Small intestine (tissue), 7 donors: ENCODE data around the gene TSR3. TPM values are rescaled to one million over a fixed set of nuclear protein-coding genes. Genes with fewer than 3 reads are reported as not detected.

Experiments
- DNase-seq, 2 donors: peaks; one replicate each; pipeline versions ENCODE4 v3.0.0 to v3.0.0-alpha.2; 2013
- FAIRE-seq: peaks from 2 replicates; lab custom pipeline; 2012; peaks lifted over from hg19 to GRCh38; lab: Jason Lieb, UNC
- H3K27ac ChIP-seq, 3 donors: one replicate each; pipeline ENCODE4 v1.5.1; 2013; ENCODE audit warnings: low read length in 2 of 3, mild to moderate bottlenecking in 2 of 3, control low read depth in 1 of 3, inconsistent platforms in 1 of 3, low read depth in 1 of 3, moderate library complexity in 1 of 3
- H3K27me3 ChIP-seq, 3 donors: one replicate each; pipeline ENCODE4 v1.6.1; 2013; ENCODE audit warnings: low read length in 3 of 3, inconsistent platforms in 1 of 3; ENCODE audit not compliant: control insufficient read depth in 3 of 3, insufficient read depth in 3 of 3
- H3K36me3 ChIP-seq, 3 donors: one replicate each; pipeline ENCODE4 v1.6.1; 2013; ENCODE audit warnings: low read length in 3 of 3, inconsistent platforms in 1 of 3, low read depth in 1 of 3, mild to moderate bottlenecking in 1 of 3, moderate library complexity in 1 of 3; ENCODE audit not compliant: control insufficient read depth in 3 of 3, insufficient read depth in 2 of 3
- H3K4me1 ChIP-seq, 3 donors: one replicate each; pipeline ENCODE4 v1.6.1; 2013; ENCODE audit warnings: low read length in 2 of 3, inconsistent platforms in 1 of 3, low read depth in 1 of 3, mild to moderate bottlenecking in 1 of 3, moderate library complexity in 1 of 3; ENCODE audit not compliant: control insufficient read depth in 3 of 3, insufficient read depth in 2 of 3
- H3K4me3 ChIP-seq, 3 donors: one replicate each; pipeline ENCODE4 v1.5.1; 2013; ENCODE audit warnings: low read length in 3 of 3, control low read depth in 1 of 3, inconsistent platforms in 1 of 3, low read depth in 1 of 3, mild to moderate bottlenecking in 1 of 3, moderate library complexity in 1 of 3
- H3K9me3 ChIP-seq, 2 donors: one replicate each; pipeline ENCODE4 v1.6.1; 2013; ENCODE audit warnings: low read depth in 1 of 2, low read length in 1 of 2; ENCODE audit not compliant: control insufficient read depth in 2 of 2, insufficient read depth in 1 of 2
- WGBS, 3 donors: extraction: QIAGEN DNeasy Blood & Tissue Kit; methylation state at CpG; one replicate each; pipeline ENCODE4 v1.1.7; 2013; 5-methylcytosine and 5-hydroxymethylcytosine counted together
- polyA plus RNA-seq, 4 donors: library from polyadenylated mRNA; stranded (reverse) in 3 of 4; unstranded in 1 of 4; fragments of 200-250 nt in 3 of 4; fragments of 120-200 nt in 1 of 4; gene quantifications; one replicate each; pipeline versions ENCODE4 v1.2.1 to v1.2.3, GENCODE V29; 2013
- donor health status: healthy with polysubstance abuse.
- donor health status: control.
- donor health status: control.
- donor health status: Bipolar disorder and iron deficiency.
- donor health status: healthy.

The TSR3 gene
- polyA plus RNA-seq, 4 donors, result 38.7 to 67.8 (median 57.3) TPM

GRCh38 chr16:1325673-1326371, 25.9 kb downstream of the TSR3 start:
- Histone ChIP-seq H3K36me3 (peaks cover 0 to 61% (median 8%) of the 10 kb centered on the region in 3 donors), H3K27ac (no peak overlapping the region), H3K4me1 (no peaks in the 10 kb centered on the region), H3K27me3 (peaks cover 0 to 4% (median 0%) of the 10 kb centered on the region in 3 donors), H3K9me3 (peaks cover 3 to 9% of the 10 kb centered on the region in 2 donors), H3K4me3 (no peak overlapping the region)
- FAIRE-seq (no peak), DNase-seq (no peak)
- WGBS, 3 donors, result 63 to 71% (median 67%) methylated on average over 19 to 20 of the region's 20 CpGs

GRCh38 chr16:1325261-1325660, 26.4 kb downstream of the TSR3 start:
- Histone ChIP-seq H3K36me3 (peaks cover 0 to 67% (median 11%) of the 10 kb centered on the region in 3 donors), H3K9me3 (peaks cover 0 to 5% of the 10 kb centered on the region in 2 donors), H3K27ac (no peak overlapping the region), H3K4me1 (no peaks in the 10 kb centered on the region), H3K27me3 (no peaks in the 10 kb centered on the region), H3K4me3 (no peak overlapping the region)
- FAIRE-seq (no peak), DNase-seq (no peak)
- 84 to 90% (median 85%) methylated on average over 15 of the region's 15 CpGs for WGBS, 3 donors

GRCh38 chr16:1324286-1324826, 27.3 kb downstream of the TSR3 start:
- no peaks in the 10 kb centered on the region for H3K4me1 ChIP-seq
- FAIRE-seq, result no peak
- H3K27ac ChIP-seq, result no peak overlapping the region
- no peak for DNase-seq
- no peaks in the 10 kb centered on the region for H3K9me3 ChIP-seq
- H3K4me3 ChIP-seq, result no peak overlapping the region
- WGBS, 3 donors, result 85 to 89% (median 85%) methylated on average over 21 to 22 of the region's 22 CpGs
- H3K36me3 ChIP-seq, result peaks cover 5 to 76% (median 11%) of the 10 kb centered on the region in 3 donors
- H3K27me3 ChIP-seq, result no peaks in the 10 kb centered on the region

- no peak overlapping the region for H3K27ac ChIP-seq
- DNase-seq (no peak), FAIRE-seq (no peak)
- WGBS, 3 donors, result 86 to 87% (median 87%) methylated on average over 34 to 35 of the region's 35 CpGs
- H3K27me3 ChIP-seq, result no peaks in the 10 kb centered on the region
- peaks cover 9 to 84% (median 11%) of the 10 kb centered on the region in 3 donors for H3K36me3 ChIP-seq
- H3K4me1 ChIP-seq, result no peaks in the 10 kb centered on the region
- no peak overlapping the region for H3K4me3 ChIP-seq
- no peaks in the 10 kb centered on the region for H3K9me3 ChIP-seq
These were observed 28.1 kb downstream of the TSR3 start for GRCh38 chr16:1323296-1324239.

- Histone ChIP-seq H3K36me3 (peaks cover 12 to 91% (median 20%) of the 10 kb centered on the region in 3 donors), H3K9me3 (no peaks in the 10 kb centered on the region), H3K4me1 (no peaks in the 10 kb centered on the region), H3K27me3 (no peaks in the 10 kb centered on the region), H3K27ac (no peak overlapping the region), H3K4me3 (no peak overlapping the region)
- FAIRE-seq (no peak), DNase-seq (no peak)
- WGBS, 3 donors, result 95 to 100% (median 97%) methylated on average over 7 to 8 of the region's 8 CpGs
These were observed 29.3 kb downstream of the TSR3 start for GRCh38 chr16:1322407-1322806.

- Histone ChIP-seq H3K27ac (no peak overlapping the region), H3K4me1 (no peaks in the 10 kb centered on the region), H3K9me3 (no peaks in the 10 kb centered on the region), H3K4me3 (no peak overlapping the region), H3K27me3 (no peaks in the 10 kb centered on the region), H3K36me3 (peaks cover 14 to 97% (median 33%) of the 10 kb centered on the region in 3 donors)
- WGBS, 3 donors, result 82 to 89% (median 86%) methylated on average over 21 to 22 of the region's 22 CpGs
- DNase-seq, result no peak
- no peak for FAIRE-seq
These were observed 30.9 kb downstream of the TSR3 start for GRCh38 chr16:1320658-1321240.

- no peaks in the 10 kb centered on the region for H3K27me3 ChIP-seq
- H3K4me3 ChIP-seq, result no peak overlapping the region
- DNase-seq, result no peak
- peaks cover 16 to 97% (median 36%) of the 10 kb centered on the region in 3 donors for H3K36me3 ChIP-seq
- no peaks in the 10 kb centered on the region for H3K4me1 ChIP-seq
- H3K27ac ChIP-seq, result no peak overlapping the region
- WGBS, 3 donors, result 82 to 84% (median 84%) methylated on average over 10 to 12 of the region's 12 CpGs
- no peak for FAIRE-seq
- no peaks in the 10 kb centered on the region for H3K9me3 ChIP-seq
These were observed 31.6 kb downstream of the TSR3 start for GRCh38 chr16:1320097-1320496.

GRCh38 chr16:1319041-1319440, 32.6 kb downstream of the TSR3 start:
- Histone ChIP-seq H3K9me3 (no peaks in the 10 kb centered on the region), H3K36me3 (peaks cover 22 to 97% (median 38%) of the 10 kb centered on the region in 3 donors), H3K4me1 (peaks cover 0 to under 1% (median 0%) of the 10 kb centered on the region in 3 donors), H3K4me3 (no peak overlapping the region), H3K27ac (no peak overlapping the region), H3K27me3 (no peaks in the 10 kb centered on the region)
- DNase-seq (no peak), FAIRE-seq (no peak)
- 93 to 96% (median 94%) methylated on average over 33 of the region's 33 CpGs for WGBS, 3 donors
